ENCODE results near the gene FOXN1. TPM values are rescaled to one million over a fixed set of nuclear protein-coding genes. Genes with fewer than 3 reads are reported as not detected.

The FOXN1 gene
- polyA plus RNA-seq, 2 donors: 8.8 to 10.6 TPM

DNA sequence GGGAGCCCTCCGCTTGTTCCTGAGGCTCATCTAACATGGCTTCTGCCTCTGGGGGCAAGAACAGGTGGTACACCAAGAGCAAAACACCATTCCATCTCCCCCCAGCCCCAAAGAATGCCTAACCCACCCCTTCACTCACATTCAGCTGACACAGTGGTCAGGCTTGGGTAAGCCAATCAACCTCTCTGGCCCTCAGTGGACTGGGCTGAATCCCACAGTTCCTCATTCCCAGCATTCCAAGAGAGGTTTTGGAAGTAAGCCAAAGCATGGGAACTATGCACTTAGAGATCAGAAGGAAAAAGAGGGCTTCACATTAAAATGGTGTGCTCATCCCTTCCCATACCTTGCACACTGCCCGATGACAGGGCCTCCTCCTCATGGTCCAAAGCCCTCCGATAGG lies 57.3 kb downstream of the FOXN1 start:
- Histone ChIP-seq H3K27me3 (ENCODE audit: control insufficient read depth in 1 of 2, insufficient read depth in 2 of 2, low read length in 2 of 2) (no peaks in the 10 kb centered on the region), H3K27ac (ENCODE audit: low read depth in 2 of 2, low read length in 1 of 2) (no peak overlapping the region), H3K4me3 (ENCODE audit: low read depth in 1 of 2, low read length in 2 of 2) (no peak overlapping the region), H3K4me1 (ENCODE audit: control insufficient read depth in 2 of 2, insufficient read depth in 2 of 2, low read length in 1 of 2) (no peaks in the 10 kb centered on the region), H3K9me3 (ENCODE audit: control insufficient read depth in 2 of 2, insufficient read depth in 1 of 2, low read depth in 1 of 2, low read length in 1 of 2) (no peaks in the 10 kb centered on the region), H3K36me3 (ENCODE audit: control insufficient read depth in 2 of 2, insufficient read depth in 2 of 2, low read length in 1 of 2) (peaks cover 2 to 17% of the 10 kb centered on the region in 2 donors)
- 92 to 98% methylated on average over 3 of the region's 3 CpGs for WGBS, 2 donors

DNA sequence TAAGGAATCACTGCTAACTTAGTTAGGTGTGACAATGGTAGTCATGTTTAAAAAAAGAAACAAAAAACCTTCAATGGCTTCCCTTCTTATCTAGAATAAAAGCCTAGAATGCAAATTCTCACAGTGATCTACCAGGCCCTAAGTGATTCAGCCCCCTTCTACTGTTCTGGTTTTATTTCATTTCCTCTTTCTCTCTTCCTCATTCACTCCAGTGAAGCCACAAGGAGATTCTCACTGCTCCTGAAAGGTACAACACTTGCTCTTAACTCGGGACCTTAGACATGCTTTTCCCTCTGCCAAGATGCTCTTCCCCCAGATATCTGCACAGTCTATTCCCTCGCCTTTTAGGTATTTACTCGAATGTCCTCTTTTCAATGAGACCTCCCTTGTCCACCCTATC lies 61.5 kb downstream of the FOXN1 start:
- peaks cover 0 to 12% of the 10 kb centered on the region in 2 donors for H3K36me3 ChIP-seq (ENCODE audit: control insufficient read depth in 2 of 2, insufficient read depth in 2 of 2, low read length in 1 of 2)
- no peaks in the 10 kb centered on the region for H3K9me3 ChIP-seq (ENCODE audit: control insufficient read depth in 2 of 2, insufficient read depth in 1 of 2, low read depth in 1 of 2, low read length in 1 of 2)
- 91 to 93% methylated on average over 3 of the region's 3 CpGs for WGBS, 2 donors
- no peaks in the 10 kb centered on the region for H3K27me3 ChIP-seq (ENCODE audit: control insufficient read depth in 1 of 2, insufficient read depth in 2 of 2, low read length in 2 of 2)
- H3K4me1 ChIP-seq (ENCODE audit: control insufficient read depth in 2 of 2, insufficient read depth in 2 of 2, low read length in 1 of 2): peaks cover 0 to 2% of the 10 kb centered on the region in 2 donors
- no peak overlapping the region for H3K4me3 ChIP-seq (ENCODE audit: low read depth in 1 of 2, low read length in 2 of 2)
- H3K27ac ChIP-seq (ENCODE audit: low read depth in 2 of 2, low read length in 1 of 2): no peak overlapping the region

DNA sequence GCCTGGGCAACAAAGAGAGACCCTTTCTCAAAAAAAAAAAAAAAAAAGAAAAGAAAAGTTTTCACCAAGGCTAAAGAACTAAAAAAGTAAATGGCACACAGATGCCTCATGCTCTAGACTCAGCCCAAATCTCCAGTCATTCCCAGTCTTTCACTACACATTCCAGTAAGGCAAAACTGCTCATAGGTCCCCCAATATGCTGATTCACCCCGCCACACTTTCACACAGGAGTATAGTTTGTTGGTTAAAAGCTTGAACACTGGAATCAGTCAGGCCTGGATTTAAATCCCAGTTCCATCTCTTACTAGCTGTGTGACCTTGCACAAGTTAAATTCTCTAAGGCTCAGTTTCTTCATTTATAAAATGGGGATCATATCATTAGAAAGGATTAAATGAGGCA lies 63.3 kb downstream of the FOXN1 start:
- Histone ChIP-seq H3K9me3 (ENCODE audit: control insufficient read depth in 2 of 2, insufficient read depth in 1 of 2, low read depth in 1 of 2, low read length in 1 of 2) (no peaks in the 10 kb centered on the region), H3K36me3 (ENCODE audit: control insufficient read depth in 2 of 2, insufficient read depth in 2 of 2, low read length in 1 of 2) (peaks cover 0 to 6% of the 10 kb centered on the region in 2 donors), H3K4me3 (ENCODE audit: low read depth in 1 of 2, low read length in 2 of 2) (no peak overlapping the region), H3K27me3 (ENCODE audit: control insufficient read depth in 1 of 2, insufficient read depth in 2 of 2, low read length in 2 of 2) (no peaks in the 10 kb centered on the region), H3K4me1 (ENCODE audit: control insufficient read depth in 2 of 2, insufficient read depth in 2 of 2, low read length in 1 of 2) (peaks cover 0 to 2% of the 10 kb centered on the region in 2 donors), H3K27ac (ENCODE audit: low read depth in 2 of 2, low read length in 1 of 2) (no peak overlapping the region)
- WGBS, 2 donors: 93 to 96% methylated on average over 1 of the region's 1 CpG

DNA sequence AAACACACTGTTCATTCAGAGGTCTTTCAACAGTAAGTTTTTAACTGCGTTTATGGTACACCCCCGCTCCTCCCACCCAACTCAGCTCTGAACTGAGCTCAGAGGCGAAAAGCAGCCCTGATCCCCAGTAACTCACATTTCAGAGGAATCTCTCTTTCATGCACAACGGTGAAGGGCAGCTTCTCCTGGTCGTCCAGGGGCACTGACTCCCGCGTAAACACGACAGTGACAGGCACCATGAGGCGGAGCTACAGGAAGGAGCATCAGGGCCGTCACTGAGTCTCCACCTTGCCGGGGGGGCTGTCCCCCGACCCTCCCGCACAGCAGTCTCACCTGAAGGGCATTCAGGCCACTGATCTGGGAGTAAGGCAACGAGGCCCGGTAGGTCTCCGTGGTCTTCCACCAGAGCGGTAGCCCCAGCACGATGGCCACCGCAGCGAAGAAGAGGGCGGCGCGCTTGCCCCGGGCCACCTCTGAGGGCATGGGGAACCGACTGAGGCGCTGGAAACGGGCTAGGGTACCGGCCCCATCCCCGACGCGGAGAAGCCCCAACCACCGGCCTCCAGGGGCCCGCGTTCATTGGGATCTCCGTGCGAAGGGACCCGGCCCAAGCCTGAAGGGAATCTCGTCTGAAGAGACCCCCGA lies 64.7 kb downstream of the FOXN1 start:
- Histone ChIP-seq H3K9me3 (ENCODE audit: control insufficient read depth in 2 of 2, insufficient read depth in 1 of 2, low read depth in 1 of 2, low read length in 1 of 2) (no peaks in the 10 kb centered on the region), H3K27ac (ENCODE audit: low read depth in 2 of 2, low read length in 1 of 2) (peak overlapping the region; percentile 74 to 81), H3K4me3 (ENCODE audit: low read depth in 1 of 2, low read length in 2 of 2) (peak overlapping the region; percentile 91 to 97), H3K36me3 (ENCODE audit: control insufficient read depth in 2 of 2, insufficient read depth in 2 of 2, low read length in 1 of 2) (peaks cover 0 to 6% of the 10 kb centered on the region in 2 donors), H3K4me1 (ENCODE audit: control insufficient read depth in 2 of 2, insufficient read depth in 2 of 2, low read length in 1 of 2) (peaks cover 0 to 2% of the 10 kb centered on the region in 2 donors), H3K27me3 (ENCODE audit: control insufficient read depth in 1 of 2, insufficient read depth in 2 of 2, low read length in 2 of 2) (no peaks in the 10 kb centered on the region)
- 0 to 1% methylated on average over 39 of the region's 39 CpGs for WGBS, 2 donors

DNA sequence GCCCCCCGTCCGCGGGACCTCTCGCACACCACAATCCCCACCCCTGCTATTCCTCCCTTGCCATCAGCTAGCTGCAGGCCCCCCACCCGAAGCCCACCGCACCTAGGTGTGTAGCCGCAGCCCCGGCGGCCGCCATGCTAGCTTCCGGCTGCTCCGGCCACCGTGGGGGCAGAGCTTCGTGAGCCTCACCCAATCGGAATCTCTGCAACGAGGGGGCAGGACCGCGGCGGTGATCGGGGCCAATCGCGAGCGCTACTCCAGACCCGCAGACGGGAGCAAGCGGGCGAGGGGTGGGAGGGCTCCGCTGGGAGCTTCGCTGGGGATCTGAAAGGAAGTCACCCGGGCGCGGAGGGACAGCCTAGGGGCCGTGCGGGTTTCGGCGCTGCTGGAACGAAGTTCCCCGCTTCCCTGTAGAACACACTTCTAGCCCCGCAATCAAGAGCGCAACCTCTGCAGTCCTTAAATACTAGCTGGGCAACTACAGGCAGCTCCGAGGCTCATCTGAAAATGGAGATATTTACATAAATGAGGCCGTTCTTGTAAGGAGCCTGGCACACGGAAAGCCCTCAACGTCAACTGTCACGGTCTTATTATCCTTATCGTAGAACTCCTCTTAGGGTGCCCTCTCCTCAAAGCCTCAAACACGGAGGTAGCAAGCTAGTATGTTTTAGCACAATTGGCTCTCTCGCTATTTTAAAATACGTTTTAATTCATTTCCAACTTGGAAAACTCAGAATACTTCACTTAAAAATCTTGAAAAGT lies 65.4 kb downstream of the FOXN1 start, which contains the start of gene PIGS:
PIGS (minus strand) TSS at position 164 of the 762 bp plus-strand sequence; CDS start at position 136, 28 bp downstream.
- H3K4me3 ChIP-seq (ENCODE audit: low read depth in 1 of 2, low read length in 2 of 2): peak within 1 kb of the TSS; percentile 91 to 97
- H3K4me1 ChIP-seq (ENCODE audit: control insufficient read depth in 2 of 2, insufficient read depth in 2 of 2, low read length in 1 of 2): peaks cover 0 to 2% of the 10 kb centered on the region in 2 donors
- WGBS, 2 donors: 1% methylated on average over 38 to 49 of the region's 49 CpGs
- no peaks in the 10 kb centered on the region for H3K9me3 ChIP-seq (ENCODE audit: control insufficient read depth in 2 of 2, insufficient read depth in 1 of 2, low read depth in 1 of 2, low read length in 1 of 2)
- H3K36me3 ChIP-seq (ENCODE audit: control insufficient read depth in 2 of 2, insufficient read depth in 2 of 2, low read length in 1 of 2): peaks cover 0 to 5% of the 10 kb centered on the region in 2 donors
- no peaks in the 10 kb centered on the region for H3K27me3 ChIP-seq (ENCODE audit: control insufficient read depth in 1 of 2, insufficient read depth in 2 of 2, low read length in 2 of 2)
- peak within 1 kb of the TSS; percentile 81 to 86 for H3K27ac ChIP-seq (ENCODE audit: low read depth in 2 of 2, low read length in 1 of 2)

DNA sequence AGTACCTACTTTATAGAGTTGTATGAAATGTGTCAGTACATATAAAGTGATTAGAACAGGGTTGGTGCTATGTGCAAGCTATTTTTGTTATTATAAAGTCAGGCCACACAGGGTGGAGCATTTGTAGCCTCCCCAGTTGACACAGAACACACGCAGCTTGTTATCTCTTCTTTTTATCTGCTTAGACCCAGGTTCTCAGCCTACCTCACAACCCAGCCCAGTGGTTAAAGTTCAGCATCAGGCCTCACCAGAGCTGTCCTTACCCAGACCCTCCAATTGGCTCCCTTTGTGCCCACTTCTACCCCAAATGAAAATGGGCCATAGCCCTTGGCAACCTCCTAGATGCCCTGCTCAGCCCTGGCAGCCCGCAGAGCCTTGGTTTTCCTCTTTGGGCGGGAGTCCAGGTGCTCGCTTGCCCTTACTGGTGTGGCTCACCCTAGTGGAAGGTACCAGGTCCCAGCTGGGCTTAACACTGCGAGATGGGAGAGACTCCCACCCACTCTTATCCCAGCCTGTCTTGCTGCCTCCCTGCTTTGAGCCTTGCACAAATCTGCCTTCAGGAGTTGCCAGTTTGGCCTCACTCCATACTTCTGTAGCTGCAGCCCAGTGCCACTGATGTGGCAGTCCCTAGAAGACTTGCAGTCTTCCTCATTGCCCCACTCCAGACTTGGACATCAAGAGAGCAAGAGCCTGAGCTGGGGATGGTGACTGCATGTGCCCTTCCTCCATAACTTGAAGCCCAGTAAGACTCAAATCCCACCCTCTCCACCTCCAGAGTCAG lies 66.3 kb downstream of the FOXN1 start:
- no peak overlapping the region for H3K4me3 ChIP-seq (ENCODE audit: low read depth in 1 of 2, low read length in 2 of 2)
- H3K27ac ChIP-seq (ENCODE audit: low read depth in 2 of 2, low read length in 1 of 2): no peak overlapping the region
- H3K9me3 ChIP-seq (ENCODE audit: control insufficient read depth in 2 of 2, insufficient read depth in 1 of 2, low read depth in 1 of 2, low read length in 1 of 2): no peaks in the 10 kb centered on the region
- H3K4me1 ChIP-seq (ENCODE audit: control insufficient read depth in 2 of 2, insufficient read depth in 2 of 2, low read length in 1 of 2): peaks cover 2 to 4% of the 10 kb centered on the region in 2 donors
- H3K36me3 ChIP-seq (ENCODE audit: control insufficient read depth in 2 of 2, insufficient read depth in 2 of 2, low read length in 1 of 2): peaks cover 0 to 3% of the 10 kb centered on the region in 2 donors
- WGBS, 2 donors: 66 to 70% methylated on average over 5 of the region's 5 CpGs
- H3K27me3 ChIP-seq (ENCODE audit: control insufficient read depth in 1 of 2, insufficient read depth in 2 of 2, low read length in 2 of 2): no peaks in the 10 kb centered on the region

DNA sequence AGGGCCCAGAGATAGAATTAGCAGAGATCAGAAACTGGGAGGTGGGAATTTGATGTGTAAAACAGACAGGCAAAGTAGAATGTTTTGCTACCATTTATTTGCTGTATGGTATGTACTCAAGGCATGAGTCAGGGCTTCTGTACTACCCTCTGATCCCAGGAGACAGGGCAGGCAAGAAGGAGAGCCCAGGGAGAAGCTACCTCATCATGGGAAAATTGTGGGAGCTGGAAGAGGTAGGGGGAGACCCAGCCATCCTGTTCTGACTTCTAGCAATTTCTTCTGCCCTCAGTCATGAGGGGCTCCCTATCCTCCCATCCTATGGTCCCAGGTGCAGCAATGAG lies 66.9 kb downstream of the FOXN1 start:
- Histone ChIP-seq H3K4me1 (ENCODE audit: control insufficient read depth in 2 of 2, insufficient read depth in 2 of 2, low read length in 1 of 2) (peaks cover 2 to 4% of the 10 kb centered on the region in 2 donors), H3K4me3 (ENCODE audit: low read depth in 1 of 2, low read length in 2 of 2) (no peak overlapping the region), H3K27me3 (ENCODE audit: control insufficient read depth in 1 of 2, insufficient read depth in 2 of 2, low read length in 2 of 2) (no peaks in the 10 kb centered on the region), H3K36me3 (ENCODE audit: control insufficient read depth in 2 of 2, insufficient read depth in 2 of 2, low read length in 1 of 2) (peaks cover 0 to 3% of the 10 kb centered on the region in 2 donors), H3K9me3 (ENCODE audit: control insufficient read depth in 2 of 2, insufficient read depth in 1 of 2, low read depth in 1 of 2, low read length in 1 of 2) (no peaks in the 10 kb centered on the region), H3K27ac (ENCODE audit: low read depth in 2 of 2, low read length in 1 of 2) (no peak overlapping the region)

DNA sequence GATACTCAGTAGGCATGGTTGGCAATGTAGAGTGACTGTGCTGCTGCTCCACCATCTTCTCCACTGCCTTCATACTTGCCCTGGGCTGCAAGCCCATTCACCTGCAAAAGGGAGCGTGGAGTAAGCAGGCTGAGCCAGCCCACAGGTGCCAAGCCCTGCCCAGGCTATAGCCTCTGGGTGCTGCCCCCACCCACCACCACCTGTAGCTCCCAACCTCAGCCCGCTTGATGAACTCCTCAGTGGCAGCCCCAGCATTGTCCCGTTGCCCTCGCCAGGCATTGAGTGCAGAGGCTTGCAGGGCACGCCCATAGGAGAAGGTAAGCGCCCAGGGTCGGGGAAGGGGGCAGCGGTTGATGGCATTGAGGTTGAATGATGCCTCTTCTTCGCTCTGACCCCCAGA lies 67.4 kb downstream of the FOXN1 start:
- H3K36me3 ChIP-seq (ENCODE audit: control insufficient read depth in 2 of 2, insufficient read depth in 2 of 2, low read length in 1 of 2): peaks cover 0 to 3% of the 10 kb centered on the region in 2 donors
- H3K27me3 ChIP-seq (ENCODE audit: control insufficient read depth in 1 of 2, insufficient read depth in 2 of 2, low read length in 2 of 2): no peaks in the 10 kb centered on the region
- no peaks in the 10 kb centered on the region for H3K9me3 ChIP-seq (ENCODE audit: control insufficient read depth in 2 of 2, insufficient read depth in 1 of 2, low read depth in 1 of 2, low read length in 1 of 2)
- no peak overlapping the region for H3K27ac ChIP-seq (ENCODE audit: low read depth in 2 of 2, low read length in 1 of 2)
- WGBS, 2 donors: 93 to 94% methylated on average over 9 of the region's 9 CpGs
- H3K4me3 ChIP-seq (ENCODE audit: low read depth in 1 of 2, low read length in 2 of 2): no peak overlapping the region
- H3K4me1 ChIP-seq (ENCODE audit: control insufficient read depth in 2 of 2, insufficient read depth in 2 of 2, low read length in 1 of 2): peaks cover 2 to 4% of the 10 kb centered on the region in 2 donors

DNA sequence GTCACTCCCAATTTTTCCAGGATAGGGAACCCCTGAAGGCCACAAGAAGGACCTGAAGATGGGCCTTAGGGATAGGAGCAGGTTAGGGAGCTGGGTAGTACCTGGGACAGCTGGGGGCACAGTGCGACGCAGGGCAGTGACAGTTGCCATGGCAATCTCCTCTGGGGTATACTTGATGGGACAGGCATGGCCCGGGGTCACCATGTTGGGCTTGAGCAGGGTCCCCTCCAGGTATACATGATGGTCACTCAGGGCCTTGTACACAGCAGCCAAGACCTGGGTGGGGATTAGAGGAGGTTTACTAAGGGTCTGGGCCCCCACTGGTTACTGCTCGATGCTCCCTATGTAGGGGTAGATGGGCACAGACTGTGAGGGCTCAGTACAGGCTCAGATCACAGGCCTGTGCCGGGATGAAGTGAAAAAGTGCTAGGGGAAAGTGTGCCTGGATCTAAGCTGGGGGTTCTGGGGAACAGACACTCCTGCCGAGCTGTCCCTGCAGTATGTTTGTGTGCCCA lies 67.9 kb downstream of the FOXN1 start:
- H3K27ac ChIP-seq (ENCODE audit: low read depth in 2 of 2, low read length in 1 of 2): no peak overlapping the region
- no peaks in the 10 kb centered on the region for H3K27me3 ChIP-seq (ENCODE audit: control insufficient read depth in 1 of 2, insufficient read depth in 2 of 2, low read length in 2 of 2)
- 95 to 98% methylated on average over 6 of the region's 6 CpGs for WGBS, 2 donors
- H3K4me3 ChIP-seq (ENCODE audit: low read depth in 1 of 2, low read length in 2 of 2): no peak overlapping the region
- no peaks in the 10 kb centered on the region for H3K9me3 ChIP-seq (ENCODE audit: control insufficient read depth in 2 of 2, insufficient read depth in 1 of 2, low read depth in 1 of 2, low read length in 1 of 2)
- H3K36me3 ChIP-seq (ENCODE audit: control insufficient read depth in 2 of 2, insufficient read depth in 2 of 2, low read length in 1 of 2): peaks cover 0 to 3% of the 10 kb centered on the region in 2 donors
- H3K4me1 ChIP-seq (ENCODE audit: control insufficient read depth in 2 of 2, insufficient read depth in 2 of 2, low read length in 1 of 2): peaks cover 2 to 4% of the 10 kb centered on the region in 2 donors

All from esophagus (tissue), 2 donors.